HEK293T (cell line): ENCODE measurements around the gene TCF7L2.

Experiments used
- ARNT ChIP-seq: fragments of 450-650 bp; IDR thresholded peaks from 2 replicates; pipeline ENCODE4 v1.6.1; 2017; ENCODE audit warnings: mild to moderate bottlenecking
- BHLHE40 ChIP-seq: fragments of 450-650 bp; IDR thresholded peaks from 2 replicates; pipeline ENCODE4 v1.6.1; 2016; ENCODE audit warnings: mild to moderate bottlenecking, moderate library complexity, borderline replicate concordance
- FOXA1 ChIP-seq: fragments of 450-650 bp; IDR thresholded peaks from 2 replicates; pipeline ENCODE4 v1.6.1; 2016; ENCODE audit warnings: mild to moderate bottlenecking
- FOXK2 ChIP-seq: fragments of 450-650 bp; IDR thresholded peaks from 2 replicates; pipeline ENCODE4 v1.6.1; 2016; ENCODE audit warnings: mild to moderate bottlenecking
- FOXM1 ChIP-seq: fragments of 450-650 bp; IDR thresholded peaks from 2 replicates; pipeline ENCODE4 v1.6.1; 2017; ENCODE audit warnings: mild to moderate bottlenecking, borderline replicate concordance
- HDGF ChIP-seq: fragments of 450-650 bp; IDR thresholded peaks from 2 replicates; pipeline ENCODE4 v1.6.1; 2017; ENCODE audit warnings: antibody characterized with exemption, borderline replicate concordance
- L3MBTL2 ChIP-seq: fragments of 450-650 bp; conservative IDR thresholded peaks from 2 replicates; pipeline ENCODE4 v1.6.1; 2016; ENCODE audit warnings: mild to moderate bottlenecking
- LEF1 ChIP-seq: fragments of 450-650 bp; IDR thresholded peaks from 2 replicates; pipeline ENCODE4 v1.6.1; 2017; ENCODE audit warnings: mild to moderate bottlenecking, borderline replicate concordance
- SP1 ChIP-seq: fragments of 450-650 bp; IDR thresholded peaks from 2 replicates; pipeline ENCODE4 v1.6.1; 2017
- SUZ12 ChIP-seq: fragments of 450-650 bp; IDR thresholded peaks from 2 replicates; pipeline ENCODE4 v1.6.1; 2016; ENCODE audit warnings: mild to moderate bottlenecking
- ZNF384 ChIP-seq: fragments of 450-650 bp; IDR thresholded peaks from 2 replicates; pipeline ENCODE4 v1.6.1; 2016
- TF ChIP-seq, protein P1 (sequence below): fragments of 450-650 bp; IDR thresholded peaks from 2 replicates; pipeline ENCODE4 v1.6.1; 2016

GRCh38 chr10:113000442-113000841 lies 50.4 kb downstream of the TCF7L2 start:
- TF ChIP-seq FOXK2 (no peak), SUZ12 (no peak), BHLHE40 (no peak), FOXA1 (no peak), ARNT (no peak), LEF1 (no peak), L3MBTL2 (no peak), FOXM1 (no peak), SP1 (no peak), ZNF384 (no peak), HDGF (no peak)
- TF ChIP-seq, protein P1, sequence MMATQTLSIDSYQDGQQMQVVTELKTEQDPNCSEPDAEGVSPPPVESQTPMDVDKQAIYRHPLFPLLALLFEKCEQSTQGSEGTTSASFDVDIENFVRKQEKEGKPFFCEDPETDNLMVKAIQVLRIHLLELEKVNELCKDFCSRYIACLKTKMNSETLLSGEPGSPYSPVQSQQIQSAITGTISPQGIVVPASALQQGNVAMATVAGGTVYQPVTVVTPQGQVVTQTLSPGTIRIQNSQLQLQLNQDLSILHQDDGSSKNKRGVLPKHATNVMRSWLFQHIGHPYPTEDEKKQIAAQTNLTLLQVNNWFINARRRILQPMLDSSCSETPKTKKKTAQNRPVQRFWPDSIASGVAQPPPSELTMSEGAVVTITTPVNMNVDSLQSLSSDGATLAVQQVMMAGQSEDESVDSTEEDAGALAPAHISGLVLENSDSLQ, result no peak
